Measurements from ENCODE around the gene N4BP3.
"Not testable (repeated sequence)": the region's sequence is repeated elsewhere in the genome, so short reads cannot be mapped to it uniquely, and the experiment has no call there.

Gene N4BP3

GRCh38 chr5:178121391-178122276 is 8.3 kb downstream of the N4BP3 start:
- DNase-seq, result no peak

- no peak for DNase-seq
These were observed 9.0 kb downstream of the N4BP3 start for GRCh38 chr5:178122346-178122745.

GRCh38 chr5:178123094-178123965 is 10.0 kb downstream of the N4BP3 start:
- no peak for DNase-seq

GRCh38 chr5:178123966-178124925 is 10.9 kb downstream of the N4BP3 start:
- no peak for DNase-seq

- no peak for DNase-seq
These were observed 12.0 kb downstream of the N4BP3 start for GRCh38 chr5:178125253-178125906.

GRCh38 chr5:178126556-178126955 is 13.2 kb downstream of the N4BP3 start:
- DNase-seq, result no peak

GRCh38 chr5:178127300-178128009 is 14.1 kb downstream of the N4BP3 start:
- DNase-seq, result not testable (repeated sequence)

GRCh38 chr5:178129296-178129695 is 16.0 kb downstream of the N4BP3 start:
- DNase-seq, result no peak

GRCh38 chr5:178130234-178130575 is 16.9 kb downstream of the N4BP3 start:
- not testable (repeated sequence) for DNase-seq

- DNase-seq, result peak in 54 of 56 donors; percentile 34 to 89 (median 69)
These were observed 17.5 kb downstream of the N4BP3 start, which contains the start of gene RMND5B for GRCh38 chr5:178130576-178131445. Gene RMND5B (plus strand): TSS chr5:178131014. CDS start chr5:178138120, 7,106 bp downstream.

- DNase-seq, result no peak
These were observed 18.2 kb downstream of the N4BP3 start for GRCh38 chr5:178131446-178131996.

- no peak for DNase-seq
These were observed 23.7 kb downstream of the N4BP3 start for GRCh38 chr5:178136990-178137389.

GRCh38 chr5:178137991-178138390 is 24.7 kb downstream of the N4BP3 start:
- DNase-seq, result no peak

- DNase-seq, result no peak
These were observed 28.2 kb downstream of the N4BP3 start for GRCh38 chr5:178141550-178141949.

GRCh38 chr5:178142642-178143041 is 29.3 kb downstream of the N4BP3 start:
- DNase-seq, result no peak

- DNase-seq, result no peak
These were observed 29.9 kb downstream of the N4BP3 start for GRCh38 chr5:178143246-178143645.

- peak in 5 of 56 donors; percentile 11 to 47 (median 26) for DNase-seq
These were observed 30.6 kb downstream of the N4BP3 start for GRCh38 chr5:178143901-178144300.
